HuH-7.5 (cell line): ENCODE results near the gene PIP5K1B.

Experiments
- DNase-seq: peaks from one replicate; pipeline ENCODE4 v3.0.0; 2011; ENCODE audit warnings: low spot score

Gene PIP5K1B

DNA sequence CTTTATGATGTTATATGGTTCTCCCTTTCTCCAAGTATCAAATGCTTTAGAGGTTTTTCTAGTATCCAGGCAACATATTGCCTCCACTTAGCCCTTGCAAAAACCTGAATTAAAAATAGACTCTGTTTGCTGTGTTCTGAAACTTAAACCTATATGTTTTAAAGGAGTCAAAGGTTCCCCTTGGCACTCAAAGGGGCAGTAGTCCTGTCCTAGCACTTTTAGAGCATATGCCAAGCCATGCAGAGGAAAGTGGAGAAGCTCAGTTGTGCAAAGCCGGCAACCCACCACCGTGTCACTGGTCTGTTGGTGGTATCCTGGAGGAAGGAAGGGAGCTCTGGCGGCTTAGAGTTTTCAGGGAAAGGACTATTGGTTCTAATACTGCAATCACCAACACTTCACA is 154.3 kb downstream of the PIP5K1B start:
- DNase-seq, result no peak

DNA sequence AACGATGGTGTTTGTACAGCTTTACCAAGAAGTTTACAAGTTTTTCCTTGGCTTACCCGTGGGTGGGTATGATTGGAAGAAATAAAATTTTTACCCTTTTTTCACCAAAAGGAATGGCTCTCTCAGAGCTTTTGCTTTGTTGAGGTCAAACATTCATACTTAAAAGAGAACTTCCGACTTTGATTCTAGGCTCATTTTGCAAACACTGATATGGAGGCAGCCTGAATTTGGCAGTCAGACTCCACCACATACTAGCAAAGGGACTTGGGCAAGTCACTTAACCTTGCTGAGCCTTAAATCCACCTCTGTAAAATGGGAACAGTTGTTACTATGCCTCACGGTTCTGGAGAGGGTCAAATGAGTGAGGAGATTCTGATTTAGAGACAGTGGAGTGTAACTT is 155.4 kb downstream of the PIP5K1B start:
- DNase-seq, result no peak

DNA sequence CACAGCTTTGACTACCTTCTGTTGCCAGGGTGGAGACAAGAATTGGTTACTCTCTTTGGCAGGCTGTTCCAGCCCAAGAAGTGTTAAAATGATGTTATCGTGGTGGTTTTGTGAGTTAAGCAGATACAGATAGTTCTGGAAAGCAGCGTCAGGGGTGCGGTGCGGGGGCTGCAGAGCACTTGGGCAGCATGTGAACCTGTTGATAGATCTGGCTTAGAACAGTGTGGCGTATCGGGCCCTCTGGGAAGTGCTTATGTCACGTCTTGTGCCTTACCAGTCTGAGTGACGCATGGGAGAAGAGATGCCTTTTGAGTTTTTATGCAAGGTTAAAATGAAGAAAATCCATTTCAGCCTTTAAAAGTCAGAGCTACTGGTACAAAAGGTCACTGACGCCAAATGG is 156.4 kb downstream of the PIP5K1B start:
- DNase-seq, result no peak

DNA sequence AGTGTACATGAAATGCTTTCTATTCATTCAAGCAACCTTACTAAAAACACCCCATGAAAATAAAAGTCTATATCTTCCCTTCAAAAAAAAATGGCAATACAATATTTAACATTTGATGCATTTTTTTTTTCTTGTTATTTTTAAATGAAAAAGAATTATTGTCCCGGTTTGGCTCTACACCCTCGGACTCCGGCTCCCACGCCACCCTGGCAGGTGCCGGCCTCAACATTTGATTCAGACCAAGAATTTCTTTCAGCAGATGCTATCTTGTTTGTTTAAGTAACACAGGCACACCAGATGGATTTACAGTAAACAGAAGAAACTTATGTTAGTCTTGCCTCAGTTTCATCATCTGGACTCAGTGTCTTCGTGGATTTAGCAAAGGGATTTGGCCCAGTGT is 162.0 kb downstream of the PIP5K1B start:
- DNase-seq, result no peak

DNA sequence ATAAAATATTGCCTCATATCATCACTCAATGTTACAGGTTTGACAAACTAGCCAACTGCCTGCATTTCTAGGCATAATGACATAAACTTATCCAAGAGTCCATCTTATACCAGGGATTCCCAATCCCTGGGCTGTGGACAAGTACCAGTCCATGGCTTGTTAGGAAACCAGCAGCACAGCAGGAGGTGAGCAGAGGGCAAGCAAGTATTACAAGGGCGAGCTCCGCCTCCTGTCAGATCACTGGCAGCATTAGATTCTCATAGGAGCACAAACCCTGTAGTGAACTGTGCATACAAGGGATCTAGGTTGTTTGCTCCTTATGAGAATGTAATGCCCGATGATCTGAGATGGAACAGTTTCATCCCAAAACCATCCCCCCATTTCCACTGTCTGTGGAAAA is 164.0 kb downstream of the PIP5K1B start:
- no peak for DNase-seq

DNA sequence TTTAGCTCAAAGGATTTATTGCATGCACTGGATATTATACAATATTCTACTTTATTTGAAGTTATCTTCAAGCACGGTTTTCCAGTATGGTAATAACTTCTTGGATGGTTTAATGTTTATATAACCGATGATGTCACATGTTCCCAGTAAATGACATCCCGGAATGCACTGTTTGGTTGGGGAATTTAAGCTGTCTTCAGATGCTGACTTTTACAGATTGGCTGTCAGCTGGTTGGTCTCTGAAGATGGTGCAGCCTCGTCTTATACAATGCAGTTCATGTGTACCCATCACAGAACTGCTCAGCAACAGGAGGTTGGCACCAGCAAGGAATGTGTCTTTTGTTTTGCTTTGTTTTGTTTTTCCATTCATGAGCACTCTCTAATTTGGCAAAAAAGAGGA is 165.0 kb downstream of the PIP5K1B start:
- no peak for DNase-seq

DNA sequence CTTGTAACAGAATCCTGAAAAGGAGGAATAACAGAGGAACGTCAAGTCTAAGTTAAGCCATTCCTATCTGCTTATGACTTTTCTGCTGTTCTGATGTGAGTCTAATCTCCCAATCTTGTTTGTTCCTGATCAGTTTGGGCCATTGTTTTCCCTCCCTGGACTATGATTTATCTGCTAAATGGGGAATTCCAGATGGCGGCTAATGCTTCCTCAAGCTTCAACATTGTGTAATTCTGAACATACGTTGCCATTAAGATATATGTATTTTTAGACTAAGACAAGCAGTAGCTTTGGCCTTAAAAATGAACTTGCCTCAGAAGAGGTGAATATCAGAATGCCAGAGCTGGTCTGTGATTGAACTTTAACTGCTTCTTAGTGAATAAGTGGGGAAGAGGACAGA is 166.2 kb downstream of the PIP5K1B start:
- DNase-seq, result no peak

DNA sequence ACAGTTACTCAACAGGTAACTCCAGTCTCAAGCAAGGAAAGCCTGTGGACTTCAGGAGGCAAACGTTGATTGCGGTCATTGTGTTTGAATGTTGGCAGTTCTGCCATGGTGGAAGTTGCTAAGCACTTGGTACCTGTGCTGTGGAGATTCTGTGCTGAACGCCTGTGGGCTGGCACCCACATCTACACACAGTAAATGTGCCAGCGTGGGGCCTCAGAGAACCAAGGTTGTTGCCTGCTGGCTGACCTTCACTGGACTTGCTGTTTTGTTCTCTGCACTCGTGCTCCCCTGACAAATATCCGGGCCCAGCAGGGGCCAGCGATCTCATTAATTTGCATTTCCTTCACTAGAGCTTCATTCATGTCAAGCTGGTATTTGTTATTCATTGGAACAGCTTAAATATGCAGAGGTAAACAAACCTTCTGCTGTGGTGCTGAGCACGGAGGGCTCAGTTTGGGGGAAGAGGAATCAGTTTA is 167.0 kb downstream of the PIP5K1B start:
- no peak for DNase-seq

DNA sequence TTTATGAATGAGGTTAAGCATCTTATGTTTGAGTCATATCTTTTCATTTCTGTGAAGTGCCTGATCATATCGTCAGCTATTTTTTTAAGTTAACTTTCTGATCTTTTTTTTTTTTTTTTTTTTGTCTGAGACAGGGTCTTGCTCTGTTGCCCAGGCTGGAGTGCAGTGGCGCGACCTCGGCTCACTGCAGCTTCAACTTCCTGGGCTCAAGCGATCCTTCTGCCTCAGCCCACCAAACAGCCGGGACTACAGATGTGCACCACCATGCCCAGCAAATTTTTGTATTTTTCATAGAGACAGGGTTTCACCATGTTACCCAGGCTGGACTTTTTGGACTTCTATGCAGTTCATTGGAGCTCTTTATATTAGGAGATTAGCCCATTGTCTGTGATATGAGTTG is 168.1 kb downstream of the PIP5K1B start:
- DNase-seq, result no peak

DNA sequence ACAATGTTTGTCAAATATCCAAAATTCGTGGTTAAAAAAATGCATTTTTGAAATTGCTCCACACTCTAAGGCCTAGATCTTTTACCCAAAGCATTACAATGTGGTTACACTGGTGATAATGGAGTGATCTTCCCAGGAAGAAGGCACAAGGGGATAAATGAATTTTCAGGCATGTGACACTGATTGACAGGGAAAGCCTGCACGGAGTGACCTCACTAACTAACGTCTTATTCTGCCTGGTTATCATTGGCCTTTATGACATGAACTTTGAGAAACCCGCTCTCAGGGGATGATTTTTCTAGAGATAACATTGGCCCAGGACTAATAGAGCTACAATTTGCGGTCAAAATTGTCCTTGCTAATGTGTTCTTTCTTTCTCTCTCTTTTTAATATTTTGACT is 171.2 kb downstream of the PIP5K1B start:
- DNase-seq, result no peak

DNA sequence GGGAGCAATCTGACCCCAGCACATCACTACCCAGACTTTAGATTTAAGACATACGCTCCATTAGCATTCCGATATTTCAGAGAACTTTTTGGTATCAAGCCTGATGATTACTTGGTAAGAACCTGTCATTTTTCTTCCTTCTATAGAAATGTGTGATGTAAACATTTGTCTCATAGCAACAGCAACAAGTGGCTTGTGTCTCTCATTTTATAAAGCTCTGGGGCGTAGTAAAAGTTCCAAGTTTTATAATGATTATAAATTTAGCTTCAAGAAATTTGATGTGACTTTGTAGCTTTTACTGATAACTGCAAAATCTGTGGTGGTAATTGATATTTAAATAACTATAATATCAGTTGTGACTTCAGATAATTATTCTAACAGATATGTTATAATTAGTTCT is 171.6 kb downstream of the PIP5K1B start:
- no peak for DNase-seq

DNA sequence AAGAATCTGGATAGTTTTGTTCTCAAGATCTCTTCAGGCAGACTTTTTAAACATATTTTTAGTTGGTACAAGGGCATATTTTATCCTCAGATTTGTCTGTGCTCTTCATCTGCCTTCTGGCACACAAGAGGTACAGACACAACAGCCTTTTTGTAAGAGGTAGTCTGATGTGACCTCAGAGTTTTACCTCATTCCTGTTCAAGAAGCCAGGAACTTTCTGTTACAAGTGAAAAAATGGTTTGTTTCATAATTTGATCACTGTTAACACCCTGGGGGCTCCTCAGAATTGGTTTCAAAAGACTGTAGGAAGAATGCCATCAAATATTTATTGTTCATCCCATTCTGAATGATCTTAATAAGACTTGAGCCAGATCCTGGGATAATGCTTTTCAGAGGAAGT is 172.2 kb downstream of the PIP5K1B start:
- DNase-seq, result no peak

DNA sequence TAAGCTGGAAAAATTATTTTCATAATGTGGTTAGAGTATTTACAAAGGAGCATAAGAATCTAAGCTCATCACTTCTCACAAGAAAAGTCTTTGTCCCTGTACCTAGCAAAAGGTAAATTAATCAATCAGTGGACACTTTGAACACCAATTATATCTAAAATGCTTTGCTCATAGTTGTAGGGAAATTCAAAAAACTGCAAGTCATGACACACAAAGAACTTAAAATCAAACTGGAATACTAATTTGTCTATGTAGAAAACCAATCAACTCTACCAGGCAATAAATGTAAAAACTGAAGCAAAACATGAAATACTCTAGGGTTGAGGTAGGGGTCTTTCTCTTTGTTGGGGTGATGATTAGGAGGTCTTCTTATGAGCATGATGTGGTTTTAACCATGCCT is 173.4 kb downstream of the PIP5K1B start:
- DNase-seq, result no peak

DNA sequence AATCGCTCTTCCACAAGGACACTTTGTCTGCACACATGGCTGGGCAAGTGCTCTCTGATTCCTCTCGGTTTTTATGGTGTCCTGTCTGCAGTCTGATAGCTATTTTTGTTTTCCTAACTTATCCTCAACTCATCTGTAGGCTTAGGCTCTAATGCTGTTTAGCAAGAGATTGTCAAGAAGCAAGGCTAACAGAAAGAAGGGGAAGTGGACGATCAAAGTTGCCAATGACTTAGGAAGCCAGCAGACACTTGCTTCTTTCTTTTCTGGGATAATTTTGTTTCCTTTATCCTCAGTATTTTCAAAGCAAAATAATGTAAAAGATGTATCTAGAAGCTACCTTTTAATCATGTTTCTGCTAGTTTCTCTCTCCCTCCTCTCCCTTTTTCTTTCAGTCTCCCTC is 178.2 kb downstream of the PIP5K1B start:
- DNase-seq, result no peak

DNA sequence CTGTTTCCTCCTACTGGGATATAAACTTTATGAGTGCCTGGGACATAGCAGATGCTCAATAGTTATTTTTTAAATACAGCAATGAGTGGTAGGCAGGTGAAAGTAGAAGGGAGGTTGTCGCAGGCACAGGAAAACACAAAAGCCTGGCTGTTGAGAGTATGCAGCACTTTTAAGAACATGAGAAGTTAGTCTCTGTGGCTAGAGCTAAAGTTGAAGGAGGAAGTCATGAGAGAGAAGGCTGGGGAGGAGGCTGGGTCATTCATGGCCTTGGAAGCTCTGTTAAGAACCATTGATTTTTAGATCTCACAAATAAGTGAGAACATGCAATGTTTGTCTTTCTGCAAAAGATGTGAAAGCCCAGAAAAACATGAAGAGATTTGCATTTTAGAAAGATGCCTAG is 182.2 kb downstream of the PIP5K1B start:
- no peak for DNase-seq

DNA sequence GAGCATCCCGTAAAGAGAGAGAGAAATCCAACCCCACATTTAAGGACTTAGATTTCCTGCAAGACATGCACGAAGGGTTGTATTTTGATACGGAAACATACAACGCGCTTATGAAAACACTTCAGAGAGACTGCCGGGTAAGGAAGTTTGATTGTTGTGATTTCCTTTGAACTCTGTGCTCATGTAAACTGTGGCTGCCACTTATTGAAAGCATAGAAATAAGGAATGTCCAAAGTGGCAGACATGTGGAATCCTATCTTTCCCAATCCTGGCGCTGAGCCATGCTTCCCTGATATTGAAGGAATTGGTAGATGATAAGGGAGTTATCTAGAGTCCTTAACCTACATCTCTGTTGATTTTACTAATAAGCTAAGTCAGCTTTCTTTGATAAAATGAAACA is 189.5 kb downstream of the PIP5K1B start:
- no peak for DNase-seq

DNA sequence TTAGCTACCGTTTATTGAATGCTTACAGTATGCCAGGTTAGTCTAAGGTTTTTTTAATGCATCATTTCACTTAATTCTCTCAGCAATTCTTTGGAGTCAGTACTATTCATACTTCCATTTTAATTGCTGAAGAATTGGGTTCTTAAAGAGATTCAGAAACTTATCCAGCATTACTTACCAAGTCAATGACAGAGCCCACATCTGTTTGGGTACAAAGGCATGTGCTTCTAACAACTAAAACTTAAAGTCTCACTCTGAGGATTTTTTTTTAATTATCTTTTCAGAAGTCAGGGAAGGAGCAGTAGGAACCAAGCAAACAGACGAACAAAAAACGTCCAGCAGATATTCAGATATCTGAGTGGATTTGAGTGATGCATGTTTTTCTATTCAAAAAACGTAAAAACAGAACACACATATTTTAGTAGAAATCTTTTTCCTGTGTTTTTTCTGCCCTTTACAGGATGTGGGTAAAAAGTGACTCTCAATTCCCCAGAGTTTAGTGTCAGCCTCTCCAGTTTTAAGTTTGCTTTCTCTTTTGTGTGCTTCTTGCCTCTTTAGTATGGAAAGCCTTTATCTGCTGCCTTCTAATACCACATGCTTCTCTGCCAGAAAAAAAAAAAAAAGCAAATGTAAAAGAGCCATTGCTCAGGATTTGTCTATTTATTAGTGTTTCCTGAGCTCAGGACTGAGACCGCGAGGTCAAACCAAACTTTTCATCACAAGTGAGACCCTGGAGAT is 190.9 kb downstream of the PIP5K1B start:
- no peak for DNase-seq

DNA sequence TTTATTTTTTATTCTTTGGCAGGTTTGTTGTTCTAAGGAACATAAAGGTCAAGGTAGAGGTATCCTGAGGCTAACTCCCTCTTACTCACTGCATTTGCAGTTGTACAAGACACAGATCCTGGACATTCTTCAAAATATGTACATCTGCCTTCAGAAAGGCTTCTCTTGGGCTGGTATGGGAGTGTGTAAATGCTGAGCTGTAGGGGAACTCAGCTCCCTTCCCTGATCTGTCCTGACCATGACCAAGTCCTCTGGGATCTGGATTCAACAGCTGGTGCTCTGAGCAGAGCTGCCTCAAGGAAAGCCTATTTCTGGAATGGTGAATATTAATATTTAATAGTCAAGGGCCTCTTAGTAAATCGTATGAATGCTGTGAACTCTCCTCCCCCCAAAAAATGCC is 191.4 kb downstream of the PIP5K1B start:
- no peak for DNase-seq

DNA sequence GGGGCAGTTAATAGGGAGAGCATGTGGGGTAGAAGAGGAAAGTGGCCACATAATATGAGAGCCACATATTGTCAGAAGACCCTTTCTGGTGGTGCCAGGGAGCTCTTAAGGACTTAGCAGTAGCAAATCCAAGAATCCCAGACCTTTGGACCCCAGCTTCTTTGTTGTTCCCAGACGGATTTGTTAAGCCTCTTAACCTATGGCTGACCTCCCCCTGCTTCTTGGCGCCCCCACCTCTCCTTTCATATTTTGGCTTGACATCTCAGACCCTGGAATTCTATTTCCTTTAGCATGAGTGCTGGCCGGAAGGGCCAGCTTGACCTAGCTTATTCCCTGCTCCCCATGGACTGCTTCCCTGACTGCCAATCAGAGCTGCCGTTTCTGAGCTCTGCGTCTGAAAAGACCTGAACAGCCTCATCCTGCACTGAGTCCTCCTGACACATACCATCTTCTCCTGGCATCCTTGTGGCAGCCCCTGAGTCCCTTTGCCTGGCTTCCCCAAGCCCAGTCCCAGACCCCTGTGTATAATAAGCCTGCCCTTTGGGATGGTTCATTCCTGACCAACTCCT is 192.6 kb downstream of the PIP5K1B start:
- no peak for DNase-seq

DNA sequence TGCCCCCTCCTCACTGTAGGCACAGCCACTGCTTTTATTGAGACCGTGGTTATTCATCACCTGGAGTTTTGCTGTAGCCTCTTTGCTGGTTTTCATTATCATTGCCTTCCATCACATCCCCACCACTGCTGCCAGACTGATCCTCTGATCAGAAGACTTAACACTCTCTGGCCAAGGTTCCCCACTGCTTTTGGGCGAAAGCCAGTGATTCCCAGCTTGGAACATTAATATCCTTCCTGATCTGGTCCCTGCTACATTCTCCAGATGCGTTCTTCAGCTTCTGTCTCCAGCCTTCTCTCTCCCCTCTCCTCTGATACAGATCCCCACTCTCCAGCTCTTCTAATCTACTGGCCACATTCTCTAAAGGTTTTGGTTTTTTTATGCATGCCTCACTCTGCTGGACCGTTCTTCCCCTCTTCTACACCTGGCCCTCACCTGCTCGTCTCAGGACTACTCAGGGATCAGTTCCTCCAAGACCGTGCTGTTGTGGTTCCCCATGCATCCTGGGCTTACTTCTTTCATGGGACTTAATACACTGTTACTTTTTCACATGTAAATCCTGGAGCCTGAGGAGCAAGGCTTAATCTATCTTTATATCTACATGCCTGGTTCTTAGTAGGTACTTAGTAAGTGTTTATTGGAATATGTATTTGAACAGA is 193.9 kb downstream of the PIP5K1B start:
- no peak for DNase-seq

DNA sequence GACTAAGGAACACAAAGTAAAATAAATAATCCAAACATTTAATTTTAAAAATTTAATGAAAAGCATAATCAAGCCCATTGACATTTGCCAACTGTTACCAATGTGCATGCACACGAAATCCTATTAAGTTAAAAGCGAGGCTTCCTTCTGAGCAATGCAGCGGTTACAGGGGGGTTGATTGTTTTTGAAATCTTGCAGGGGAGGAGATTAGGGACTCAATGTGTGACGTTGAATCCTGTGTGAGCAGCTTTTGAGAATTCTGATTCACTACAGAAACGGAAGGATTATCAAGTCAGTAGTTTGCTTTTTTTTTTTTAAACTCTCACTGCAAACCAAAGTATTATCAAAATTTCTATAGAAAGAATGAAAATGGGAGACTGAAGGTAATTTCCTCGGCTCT is 199.4 kb downstream of the PIP5K1B start:
- DNase-seq, result no peak

DNA sequence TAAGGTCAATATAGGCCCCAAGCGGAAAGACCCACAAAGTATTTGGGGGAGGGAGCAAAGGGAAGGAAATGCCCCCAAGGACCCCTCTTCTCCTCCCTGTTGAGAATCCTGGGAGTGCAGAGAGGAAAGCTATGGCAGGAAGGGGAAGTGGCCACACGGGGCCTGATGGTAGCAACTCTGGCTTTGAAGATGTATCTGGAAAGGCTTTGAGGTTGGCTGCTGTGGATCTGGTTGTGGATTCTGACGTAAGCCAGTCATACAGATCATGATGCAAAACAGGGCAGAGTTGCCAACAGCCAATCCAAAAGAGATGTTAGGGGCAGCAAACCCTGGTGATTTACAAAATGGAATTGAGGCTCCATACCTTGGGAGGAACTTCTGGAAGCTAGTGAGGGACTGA is 200.1 kb downstream of the PIP5K1B start:
- no peak for DNase-seq

DNA sequence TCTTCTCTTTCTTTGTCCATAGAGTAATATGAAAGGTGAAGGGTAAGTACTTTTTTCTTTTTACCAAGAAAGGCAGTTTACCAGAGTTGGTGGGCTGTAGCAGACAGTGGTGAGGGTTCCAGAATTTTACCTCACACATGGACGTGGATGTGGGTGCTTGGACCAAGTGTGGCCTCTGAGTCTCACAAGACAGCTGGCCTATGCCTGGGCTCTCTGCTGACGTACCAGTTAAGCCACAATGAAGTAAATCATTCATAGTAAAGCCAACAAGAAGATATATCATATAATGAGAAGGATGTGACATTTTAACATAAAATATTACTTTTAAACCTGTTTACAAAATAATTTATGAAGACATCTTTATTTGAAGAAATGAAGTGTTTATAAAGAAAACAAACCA is 202.9 kb downstream of the PIP5K1B start:
- no peak for DNase-seq

DNA sequence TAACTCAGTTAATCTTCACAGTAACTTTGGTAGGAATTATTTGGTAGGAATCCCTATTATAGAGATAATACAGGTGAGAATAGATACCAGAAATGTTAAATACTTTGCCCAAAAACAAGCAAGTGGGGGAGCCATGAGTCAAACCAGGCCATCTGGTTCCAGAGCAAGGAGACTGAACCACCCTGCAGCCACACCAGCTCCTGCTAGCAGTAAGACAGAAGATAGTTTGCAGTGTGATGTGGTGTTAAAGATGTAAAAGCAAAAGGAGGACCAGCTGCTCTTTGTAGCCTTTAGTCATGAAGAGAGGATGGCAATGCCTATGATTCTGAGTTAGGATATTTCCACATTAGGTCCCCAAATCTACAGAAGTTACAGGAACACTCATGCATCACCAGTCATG is 207.5 kb downstream of the PIP5K1B start:
- no peak for DNase-seq
